CD14-positive monocyte (primary cell): ENCODE measurements around the gene CFAP206. TPM values are rescaled to one million over a fixed set of nuclear protein-coding genes. Genes with fewer than 3 reads are reported as not detected.

ENCODE experiments used
- DNase-seq, 3 donors: peaks; one replicate each; pipeline ENCODE4 v3.0.0-alpha.2; 2011 to 2022
- H2AFZ ChIP-seq: 2 replicates; pipeline ENCODE4 v1.6.0; 2012; ENCODE audit warnings: mild to moderate bottlenecking, low read depth, low read length, inconsistent platforms; ENCODE audit not compliant: insufficient read depth, poor library complexity, severe bottlenecking
- H3K27ac ChIP-seq, 2 donors: 1 replicate in 1 of 2; 2 replicates in 1 of 2; pipeline ENCODE4 v1.5.1; 2012 to 2013; ENCODE audit warnings: low read length in 2 of 2, control low read depth in 1 of 2, inconsistent platforms in 1 of 2, low read depth in 1 of 2, mild to moderate bottlenecking in 1 of 2
- H3K27me3 ChIP-seq, 2 donors: one replicate each; pipeline versions ENCODE4 v1.6.0 to v1.6.1; 2011 to 2013; ENCODE audit warnings: low read length in 2 of 2; ENCODE audit not compliant: control insufficient read depth in 2 of 2, insufficient read depth in 2 of 2
- H3K36me3 ChIP-seq, 2 donors: replicated peaks in 1 of 2; 1 replicate in 1 of 2; 2 replicates in 1 of 2; pipeline versions ENCODE4 v1.5.1 to v1.6.1; 2012 to 2013; ENCODE audit warnings: low read length in 2 of 2, control low read depth in 1 of 2, inconsistent platforms in 1 of 2, mild to moderate bottlenecking in 1 of 2; ENCODE audit not compliant: insufficient read depth in 2 of 2, control insufficient read depth in 1 of 2
- H3K4me1 ChIP-seq, 2 donors: 1 replicate in 1 of 2; 2 replicates in 1 of 2; pipeline versions ENCODE4 v1.5.1 to v1.6.1; 2012 to 2013; ENCODE audit warnings: low read length in 2 of 2, control low read depth in 1 of 2, inconsistent platforms in 1 of 2, mild to moderate bottlenecking in 1 of 2, moderate library complexity in 1 of 2; ENCODE audit not compliant: insufficient read depth in 2 of 2, control insufficient read depth in 1 of 2
- H3K4me2 ChIP-seq: replicated peaks from 2 replicates; pipeline ENCODE3; 2012; ENCODE audit warnings: low read length, moderate library complexity, mild to moderate bottlenecking; ENCODE audit not compliant: poor library complexity, severe bottlenecking; ENCODE audit errors: extremely low read depth
- H3K4me3 ChIP-seq, 3 experiments: fragments of 200-600 bp in 1 of 3; sonication (generic) in 1 of 3; replicated peaks in 1 of 3; 1 replicate in 2 of 3; 2 replicates in 1 of 3; pipeline ENCODE4 v1.5.1; 2011 to 2013; ENCODE audit warnings: low read length in 3 of 3, mild to moderate bottlenecking in 3 of 3, control low read depth in 2 of 3, low read depth in 2 of 3, inconsistent platforms in 1 of 3, moderate library complexity in 1 of 3
- H3K79me2 ChIP-seq: 2 replicates; pipeline ENCODE4 v1.6.0; 2012; ENCODE audit warnings: mild to moderate bottlenecking, control low read depth, inconsistent platforms, low read length, moderate library complexity; ENCODE audit not compliant: insufficient read depth
- H3K9ac ChIP-seq: 2 replicates; pipeline ENCODE4 v1.6.0; 2017; ENCODE audit warnings: low read length, mild to moderate bottlenecking; ENCODE audit not compliant: insufficient read depth, poor library complexity, severe bottlenecking
- H3K9me3 ChIP-seq, 2 donors: replicated peaks in 1 of 2; 1 replicate in 1 of 2; 2 replicates in 1 of 2; pipeline versions ENCODE4 v1.5.1 to v1.6.1; 2012 to 2013; ENCODE audit warnings: low read length in 2 of 2, control low read depth in 1 of 2; ENCODE audit not compliant: control insufficient read depth in 1 of 2, insufficient read depth in 1 of 2
- H4K20me1 ChIP-seq: 2 replicates; pipeline ENCODE4 v1.6.0; 2012; ENCODE audit warnings: mild to moderate bottlenecking, low read length, control low read depth, moderate library complexity; ENCODE audit not compliant: insufficient read depth
- H3K27ac Mint-ChIP-seq, 7 donors: one replicate each; pipeline ENCODE4 v1.8.0; 2020; ENCODE audit warnings: mild to moderate bottlenecking in 7 of 7, mixed read lengths in 7 of 7, moderate library complexity in 6 of 7, inconsistent platforms in 2 of 7
- H3K27me3 Mint-ChIP-seq, 3 donors: one replicate each; pipeline ENCODE4 v1.8.0; 2021 to 2022; ENCODE audit warnings: low read depth in 3 of 3, mild to moderate bottlenecking in 3 of 3, mixed read lengths in 3 of 3, moderate library complexity in 3 of 3, inconsistent platforms in 1 of 3
- H3K36me3 Mint-ChIP-seq, 2 donors: one replicate each; pipeline ENCODE4 v1.8.0; 2020; ENCODE audit warnings: mixed read lengths in 2 of 2, inconsistent platforms in 1 of 2, mild to moderate bottlenecking in 1 of 2
- H3K4me1 Mint-ChIP-seq: one replicate; pipeline ENCODE4 v1.8.0; 2020; ENCODE audit warnings: mild to moderate bottlenecking, mixed read lengths
- H3K4me3 Mint-ChIP-seq, 2 donors: one replicate each; pipeline ENCODE4 v1.8.0; 2020; ENCODE audit warnings: mild to moderate bottlenecking in 2 of 2, mixed read lengths in 2 of 2, moderate library complexity in 1 of 2
- H3K9me3 Mint-ChIP-seq, 7 donors: one replicate each; pipeline ENCODE4 v1.8.0; 2020 to 2022; ENCODE audit warnings: mixed read lengths in 7 of 7, mild to moderate bottlenecking in 6 of 7, moderate library complexity in 6 of 7, inconsistent platforms in 2 of 7
- CTCF ChIP-seq: fragments of 200-600 bp; IDR thresholded peaks from one replicate; pipeline ENCODE4 v1.8.0; 2022; ENCODE audit warnings: antibody characterized with exemption, mild to moderate bottlenecking
- WGBS: methylation state at CpG from one replicate; pipeline ENCODE4 v1.1.5; 2013; ENCODE audit warnings: missing lambda C conversion rate; ENCODE audit not compliant: insufficient coverage; 5-methylcytosine and 5-hydroxymethylcytosine counted together
- intact Hi-C, 2 donors: fragments of 100-400 bp; cut with micrococcal nuclease; formaldehyde crosslinking; loops; one replicate each; pipeline versions ENCODE4 v1.15.0 to v1.15.1; 2023
- polyA plus RNA-seq, 3 donors: library from polyadenylated mRNA; depleted of rRNA in 1 of 3; unstranded in 2 of 3; stranded (reverse) in 1 of 3; fragments of 300-500 nt in 2 of 3; fragments of >200 nt in 1 of 3; fragmentation: Illumina TruSeq in 2 of 3; gene quantifications; 1 replicate in 2 of 3; 2 replicates in 1 of 3; pipeline ENCODE4 v1.2.3, GENCODE V29; 2012 to 2021

The CFAP206 gene
- polyA plus RNA-seq, 3 donors = not detected

GRCh38 chr6:87431263-87431662 is 23.5 kb downstream of the CFAP206 start:
- H3K36me3 Mint-ChIP-seq = no peaks in the 10 kb centered on the region
- peaks cover 0 to 2% (median 0%) of the 10 kb centered on the region in 7 donors for H3K9me3 Mint-ChIP-seq
- H3K27ac Mint-ChIP-seq = no peak overlapping the region
- Histone ChIP-seq H3K27me3 (no peaks in the 10 kb centered on the region), H3K4me3 (no peak overlapping the region), H2AFZ (no peak overlapping the region), H3K27ac (no peak overlapping the region), H3K4me1 (no peaks in the 10 kb centered on the region), H3K4me2 (no peak overlapping the region), H4K20me1 (no peaks in the 10 kb centered on the region), H3K9me3 (no peaks in the 10 kb centered on the region), H3K79me2 (no peaks in the 10 kb centered on the region), H3K9ac (no peak overlapping the region), H3K36me3 (no peaks in the 10 kb centered on the region)
- H3K4me1 Mint-ChIP-seq = no peaks in the 10 kb centered on the region
- no peak for DNase-seq
- TF ChIP-seq CTCF = no peak
- WGBS = 93% methylated on average over 5 of the region's 5 CpGs
- H3K4me3 Mint-ChIP-seq = no peak overlapping the region
- H3K27me3 Mint-ChIP-seq = peaks cover 3 to 11% (median 5%) of the 10 kb centered on the region in 3 donors
- intact Hi-C loops = no loop called here

GRCh38 chr6:87436435-87436834 is 28.7 kb downstream of the CFAP206 start:
- intact Hi-C loops = no loop called here
- no peaks in the 10 kb centered on the region for H3K9me3 Mint-ChIP-seq
- no peak overlapping the region for H3K27ac ChIP-seq
- no peaks in the 10 kb centered on the region for H3K9me3 ChIP-seq
- H3K27ac Mint-ChIP-seq = no peak overlapping the region
- H3K27me3 Mint-ChIP-seq = peaks cover 0 to 4% (median 3%) of the 10 kb centered on the region in 3 donors
- H3K27me3 ChIP-seq = no peaks in the 10 kb centered on the region
- H3K4me1 Mint-ChIP-seq = no peaks in the 10 kb centered on the region
- no peaks in the 10 kb centered on the region for H3K36me3 Mint-ChIP-seq
- H3K4me1 ChIP-seq = no peaks in the 10 kb centered on the region
- H4K20me1 ChIP-seq = no peaks in the 10 kb centered on the region
- no peak overlapping the region for H3K4me2 ChIP-seq
- DNase-seq = peak; percentile 16 to 29 (median 24)
- no peak for TF ChIP-seq CTCF
- H3K79me2 ChIP-seq = no peaks in the 10 kb centered on the region
- no peak overlapping the region for H3K9ac ChIP-seq
- no peak overlapping the region for H3K4me3 ChIP-seq
- no peak overlapping the region for H3K4me3 Mint-ChIP-seq
- WGBS = 0% methylated on average over 1 of the region's 4 CpGs
- H3K36me3 ChIP-seq = no peaks in the 10 kb centered on the region
- no peak overlapping the region for H2AFZ ChIP-seq
